Endothelial cell of umbilical vein (primary cell): ENCODE measurements around the gene CCDC69. TPM values are rescaled to one million over a fixed set of nuclear protein-coding genes. Genes with fewer than 3 reads are reported as not detected.

Experiments used
- BruUV-seq: library from RNA; stranded (reverse); fragments of 400-500 nt; replicated peaks from 2 replicates; lab custom pipeline; 2021; lab: Mats Ljungman, UMichigan
- CTCF ChIA-PET: fragments of 300-600, 350-600 bp; sonication (Branson Sonifier 250); formaldehyde crosslinking; loops from one replicate; lab custom pipeline; 2021; ENCODE audit warnings: antibody characterized with exemption, inconsistent platforms; lab: Charles Lee
- POLR2A ChIA-PET: fragments of 300-600, 350-600 bp; sonication (Branson Sonifier 250); formaldehyde crosslinking; loops from one replicate; lab custom pipeline; 2021; ENCODE audit warnings: antibody characterized with exemption, inconsistent platforms; lab: Charles Lee
- DNase-seq: peaks from one replicate; pipeline ENCODE4 v3.0.0-alpha.2; 2011; ENCODE audit warnings: low read depth, low spot score
- FAIRE-seq: peaks from 2 replicates; lab custom pipeline; 2011; peaks lifted over from hg19 to GRCh38; lab: Jason Lieb, UNC
- H2AFZ ChIP-seq: 2 replicates; pipeline ENCODE4 v1.6.0; 2012; ENCODE audit warnings: low read depth, low read length, control low read depth, inconsistent platforms
- H3K27ac ChIP-seq: 2 replicates; pipeline ENCODE4 v1.5.1; 2011; ENCODE audit warnings: low read depth, mild to moderate bottlenecking, control low read depth, low read length, moderate library complexity; ENCODE audit not compliant: insufficient read depth
- H3K27me3 ChIP-seq, 2 experiments: 2 replicates each; pipeline versions ENCODE4 v1.6.0 to v1.6.1; 2011; ENCODE audit warnings: low read length in 2 of 2, mixed read lengths in 1 of 2; ENCODE audit not compliant: control insufficient read depth in 2 of 2, insufficient read depth in 2 of 2
- H3K36me3 ChIP-seq, 2 experiments: 2 replicates in 1 of 2; 3 replicates in 1 of 2; pipeline ENCODE4 v1.5.1; 2011; ENCODE audit warnings: low read length in 2 of 2, mild to moderate bottlenecking in 1 of 2, moderate library complexity in 1 of 2; ENCODE audit not compliant: control insufficient read depth in 2 of 2, insufficient read depth in 2 of 2; ENCODE audit errors: extremely low read depth in 1 of 2
- H3K4me1 ChIP-seq: 3 replicates; pipeline ENCODE4 v1.5.1; 2011; ENCODE audit warnings: mild to moderate bottlenecking, low read length; ENCODE audit not compliant: control insufficient read depth, insufficient read depth; ENCODE audit errors: extremely low read depth
- H3K4me2 ChIP-seq: 2 replicates; pipeline ENCODE4 v1.6.1; 2011; ENCODE audit warnings: low read length, control low read depth, mixed read lengths; ENCODE audit not compliant: insufficient read depth
- H3K4me3 ChIP-seq, 3 experiments: fragments of 200-600 bp in 1 of 3; sonication (generic), shearing (Covaris generic) in 1 of 3; replicated peaks in 1 of 3; 2 replicates each; pipeline ENCODE4 v1.5.1; 2011 to 2016; ENCODE audit warnings: control low read depth in 3 of 3, low read length in 3 of 3, mild to moderate bottlenecking in 2 of 3, inconsistent platforms in 1 of 3, low read depth in 1 of 3, moderate library complexity in 1 of 3; ENCODE audit not compliant: insufficient read depth in 1 of 3
- H3K79me2 ChIP-seq: 2 replicates; pipeline ENCODE4 v1.6.0; 2012; ENCODE audit warnings: low read length, inconsistent platforms; ENCODE audit not compliant: control insufficient read depth, insufficient read depth
- H3K9ac ChIP-seq: replicated peaks from 2 replicates; pipeline ENCODE3; 2011; ENCODE audit warnings: low read length, control low read depth; ENCODE audit not compliant: insufficient read depth; ENCODE audit errors: extremely low read depth
- H3K9me1 ChIP-seq: replicated peaks from 3 replicates; pipeline ENCODE4 v1.6.0; 2011; ENCODE audit warnings: mild to moderate bottlenecking, low read length; ENCODE audit not compliant: control insufficient read depth, insufficient read depth; ENCODE audit errors: extremely low read depth
- H3K9me3 ChIP-seq: replicated peaks from 2 replicates; pipeline ENCODE4 v1.5.1; 2012; ENCODE audit warnings: low read length, inconsistent platforms; ENCODE audit not compliant: control insufficient read depth, insufficient read depth
- H4K20me1 ChIP-seq: replicated peaks from 2 replicates; pipeline ENCODE3; 2011; ENCODE audit warnings: mild to moderate bottlenecking, low read length; ENCODE audit not compliant: control insufficient read depth, insufficient read depth; ENCODE audit errors: extremely low read depth
- EZH2 ChIP-seq: IDR thresholded peaks from 2 replicates; pipeline ENCODE4 v1.6.1; 2012; ENCODE audit warnings: borderline replicate concordance, low read depth, mild to moderate bottlenecking, moderate library complexity, low read length, inconsistent platforms; ENCODE audit not compliant: severe bottlenecking
- GATA2 ChIP-seq: IDR thresholded peaks from 2 replicates; pipeline ENCODE4 v1.7.0; 2011; ENCODE audit warnings: low read depth, mild to moderate bottlenecking, moderate library complexity, mixed read lengths, low read length; ENCODE audit not compliant: insufficient read length, insufficient read depth
- MYC ChIP-seq: IDR thresholded peaks from one replicate; pipeline ENCODE4 v1.6.1; 2011; ENCODE audit warnings: mild to moderate bottlenecking, low read depth, low read length
- POLR2A ChIP-seq: IDR thresholded peaks from 2 replicates; pipeline ENCODE4 v1.6.1; 2012; ENCODE audit warnings: low read depth, mild to moderate bottlenecking, control low read depth, low read length
- dilution Hi-C: fragments of 300-500 bp; cut with MboI; formaldehyde crosslinking; loops from one replicate; pipeline ENCODE4 v1.15.0; 2019; ENCODE audit warnings: low sequenced_read_pairs; ENCODE audit not compliant: extremely low pct_ligation_motif_present
- intact Hi-C: fragments of 100-400 bp; cut with micrococcal nuclease; formaldehyde crosslinking; loops from one replicate; pipeline ENCODE4 v1.10.0; 2022
- polyA plus RNA-seq, 4 experiments: library from polyadenylated mRNA; depleted of rRNA in 3 of 4; stranded (reverse) in 3 of 4; unstranded in 1 of 4; fragments of >200 nt; gene quantifications; 2 replicates each; pipeline versions ENCODE4 v1.2.1 to v1.2.3, GENCODE V29; 2011 to 2012; ENCODE audit warnings: missing spikeins in 1 of 4
- total RNA-seq: library from RNA; stranded (reverse); gene quantifications from 2 replicates; pipeline ENCODE4 v1.2.3, GENCODE V29; 2021

Gene CCDC69
- total and polyA plus RNA-seq, 2 donors (not counting 3 experiments of a cell fraction or from before 2014, with no cell fraction given): 4.1 to 4.5 TPM

GRCh38 chr5:151156507-151157420, 67.1 kb downstream of the CCDC69 start:
- TF ChIP-seq POLR2A: peak; percentile 35
- TF ChIP-seq GATA2: no peak
- Histone ChIP-seq H3K79me2 (peaks cover 55% of the 10 kb centered on the region), H3K36me3 (peaks cover 0 to 3% of the 10 kb centered on the region in 2 experiments), H2AFZ (peak overlapping the region; percentile 93), H4K20me1 (peaks cover 3% of the 10 kb centered on the region), H3K27me3 (no peaks in the 10 kb centered on the region), H3K4me1 (peaks cover 25% of the 10 kb centered on the region), H3K4me2 (peak overlapping the region; percentile 85), H3K27ac (peak overlapping the region; percentile 37), H3K9me3 (no peaks in the 10 kb centered on the region), H3K9ac (peak overlapping the region; percentile 60), H3K9me1 (no peaks in the 10 kb centered on the region), H3K4me3 (peak overlapping the region; percentile 73 to 92 (median 81))
- ChIA-PET POLR2A (interaction anchor here (0.8 to 1.3 kb wide), 2 partner anchors 11 to 96 kb away, joined by 3 read pairs; partner anchors contain the start of gene GM2A), CTCF (interaction anchor here (0.9 to 3.3 kb wide), 14 partner anchors 8 to 495 kb away, joined by 3 to 49 read pairs (median 4); partner anchors contain the start of gene GM2A)
- TSS peak; percentile 37 for BruUV-seq
- dilution Hi-C loops (no loop called here), intact Hi-C loops (loop anchor here (1.0 to 2.0 kb wide), 3 partner anchors 8 to 106 kb away; no protein-coding TSS in a partner anchor)
- peak; percentile 19 for DNase-seq
- FAIRE-seq: peak; percentile 78

GRCh38 chr5:151155775-151156506, 68.0 kb downstream of the CCDC69 start:
- DNase-seq (peak; percentile 36), FAIRE-seq (peak; percentile 69)
- Histone ChIP-seq H3K9ac (peak overlapping the region; percentile 60), H3K27me3 (no peaks in the 10 kb centered on the region), H4K20me1 (peaks cover 6% of the 10 kb centered on the region), H3K4me2 (peak overlapping the region; percentile 85), H3K9me1 (no peaks in the 10 kb centered on the region), H3K36me3 (peaks cover 0 to 3% of the 10 kb centered on the region in 2 experiments), H3K4me1 (peaks cover 27% of the 10 kb centered on the region), H3K9me3 (no peaks in the 10 kb centered on the region), H2AFZ (no peak overlapping the region), H3K79me2 (peaks cover 60% of the 10 kb centered on the region), H3K27ac (peak overlapping the region; percentile 6), H3K4me3 (peak overlapping the region; percentile 73 to 92 (median 81))
- ChIA-PET POLR2A (no interaction called here), CTCF (interaction anchor here (1.1 to 3.3 kb wide), 4 partner anchors 9 to 104 kb away, joined by 4 to 18 read pairs (median 15); no protein-coding TSS in a partner anchor)
- intact Hi-C loops: loop anchor here (1.0 to 2.0 kb wide), 3 partner anchors 8 to 105 kb away; no protein-coding TSS in a partner anchor
- BruUV-seq: no TSS peak
- dilution Hi-C loops: no loop called here
- TF ChIP-seq MYC (no peak), EZH2 (no peak), GATA2 (no peak)
